B cell (primary cell): ENCODE measurements around the gene FOXO1. TPM values are rescaled to one million over a fixed set of nuclear protein-coding genes. Genes with fewer than 3 reads are reported as not detected.

Source experiments
- ATAC-seq: fragments of 200-7000 bp; cut with Tn5 transposase; one replicate; pipeline ENCODE4 v1.10.0; 2021; ENCODE audit warnings: low read depth, mild to moderate bottlenecking, moderate number of reproducible peaks, moderate library complexity
- CTCF ChIA-PET: fragments of 350-600 bp; sonication (Branson Sonifier 250); formaldehyde crosslinking; loops from one replicate; lab custom pipeline; 2021; ENCODE audit warnings: antibody characterized with exemption, inconsistent platforms; lab: Charles Lee
- POLR2A ChIA-PET: fragments of 350-600 bp; sonication (Branson Sonifier 250); formaldehyde crosslinking; loops from one replicate; lab custom pipeline; 2021; ENCODE audit warnings: antibody characterized with exemption; lab: Charles Lee
- DNase-seq: peaks from one replicate; pipeline ENCODE4 v3.0.0; 2013
- H2AFZ ChIP-seq: 2 replicates; pipeline ENCODE4 v1.6.1; 2012; ENCODE audit warnings: mild to moderate bottlenecking, low read depth, low read length; ENCODE audit not compliant: insufficient read depth, poor library complexity, severe bottlenecking
- H3K27ac ChIP-seq, 2 donors: 1 replicate in 1 of 2; 2 replicates in 1 of 2; pipeline ENCODE4 v1.5.1; 2012 to 2013; ENCODE audit warnings: low read length in 2 of 2, mild to moderate bottlenecking in 2 of 2, moderate library complexity in 1 of 2
- H3K27me3 ChIP-seq, 4 experiments: fragments of 200-600 bp in 1 of 4; sonication (generic) in 1 of 4; replicated peaks in 1 of 4; 1 replicate in 2 of 4; 2 replicates in 2 of 4; pipeline versions ENCODE4 v1.6.1 to v1.7.0; 2013 to 2016; ENCODE audit warnings: low read length in 3 of 4, mild to moderate bottlenecking in 2 of 4, mixed read lengths in 1 of 4, moderate library complexity in 1 of 4; ENCODE audit not compliant: insufficient read depth in 4 of 4, control insufficient read depth in 3 of 4; ENCODE audit errors: control extremely low read depth in 1 of 4
- H3K36me3 ChIP-seq, 2 experiments: replicated peaks in 1 of 2; 1 replicate in 1 of 2; 2 replicates in 1 of 2; pipeline versions ENCODE4 v1.6.1 to v1.7.1; 2013; ENCODE audit warnings: low read length in 1 of 2; ENCODE audit not compliant: insufficient read depth in 2 of 2, control insufficient read depth in 1 of 2; ENCODE audit errors: control extremely low read depth in 1 of 2, extremely low read depth in 1 of 2
- H3K4me1 ChIP-seq, 2 donors: fragments of 200-600 bp in 1 of 2; sonication (generic) in 1 of 2; 1 replicate in 1 of 2; 2 replicates in 1 of 2; pipeline versions ENCODE4 v1.5.1 to v1.6.1; 2013 to 2017; ENCODE audit warnings: low read length in 2 of 2; ENCODE audit not compliant: control insufficient read depth in 2 of 2, insufficient read depth in 2 of 2
- H3K4me2 ChIP-seq: replicated peaks from 2 replicates; pipeline ENCODE3; 2012; ENCODE audit warnings: mild to moderate bottlenecking, low read depth, low read length; ENCODE audit not compliant: poor library complexity, severe bottlenecking
- H3K4me3 ChIP-seq, 5 experiments: fragments of 200-600 bp in 1 of 5; sonication (generic) in 1 of 5; 1 replicate in 3 of 5; 2 replicates in 2 of 5; pipeline versions ENCODE4 v1.5.1 to v1.7.0; 2011 to 2016; ENCODE audit warnings: low read length in 4 of 5, mild to moderate bottlenecking in 4 of 5, low read depth in 2 of 5, control low read depth in 1 of 5, moderate library complexity in 1 of 5; ENCODE audit not compliant: insufficient read depth in 1 of 5; ENCODE audit errors: control extremely low read depth in 1 of 5, extremely low read depth in 1 of 5
- H3K79me2 ChIP-seq: fragments of 200-600 bp; sonication (generic); one replicate; pipeline ENCODE4 v1.6.0; 2016; ENCODE audit warnings: low read length; ENCODE audit not compliant: control insufficient read depth, insufficient read depth
- H3K9ac ChIP-seq: fragments of 200-600 bp; sonication (generic); 2 replicates; pipeline ENCODE4 v1.6.1; 2017; ENCODE audit warnings: mild to moderate bottlenecking, low read length, moderate library complexity
- H3K9me3 ChIP-seq, 3 donors: one replicate each; pipeline versions ENCODE4 v1.6.1 to v1.7.1; 2013; ENCODE audit warnings: low read length in 2 of 3; ENCODE audit not compliant: control insufficient read depth in 2 of 3, insufficient read depth in 1 of 3; ENCODE audit errors: control extremely low read depth in 1 of 3
- H4K20me1 ChIP-seq: 2 replicates; pipeline ENCODE4 v1.6.0; 2012; ENCODE audit warnings: mild to moderate bottlenecking, low read length; ENCODE audit not compliant: insufficient read depth, control insufficient read depth, poor library complexity, severe bottlenecking
- H3K27ac Mint-ChIP-seq: one replicate; pipeline ENCODE4 v1.8.0; 2021; ENCODE audit warnings: mixed read lengths
- H3K27me3 Mint-ChIP-seq: one replicate; pipeline ENCODE4 v1.8.0; 2021; ENCODE audit warnings: mixed read lengths
- H3K4me1 Mint-ChIP-seq: one replicate; pipeline ENCODE4 v1.8.0; 2021; ENCODE audit warnings: mixed read lengths
- H3K4me3 Mint-ChIP-seq: one replicate; pipeline ENCODE4 v1.8.0; 2021; ENCODE audit warnings: mixed read lengths
- H3K9me3 Mint-ChIP-seq: one replicate; pipeline ENCODE4 v1.8.0; 2022; ENCODE audit warnings: mixed read lengths; ENCODE audit not compliant: insufficient read depth
- EZH2 ChIP-seq: IDR thresholded peaks from 2 replicates; pipeline ENCODE4 v1.6.1; 2012; ENCODE audit warnings: borderline replicate concordance, low read depth, mild to moderate bottlenecking, moderate library complexity, low read length; ENCODE audit not compliant: insufficient read depth, poor library complexity, severe bottlenecking
- WGBS: methylation state at CpG from one replicate; pipeline ENCODE4 v1.1.5; 2013; ENCODE audit warnings: missing lambda C conversion rate; ENCODE audit not compliant: insufficient coverage; 5-methylcytosine and 5-hydroxymethylcytosine counted together
- intact Hi-C: fragments of 100-400 bp; cut with micrococcal nuclease; formaldehyde crosslinking; loops from one replicate; pipeline ENCODE4 v1.10.0; 2022
- polyA plus RNA-seq: library from polyadenylated mRNA; depleted of rRNA; stranded (reverse); fragments of >200 nt; gene quantifications from 2 replicates; pipeline ENCODE4 v1.2.3, GENCODE V29; 2012
- total RNA-seq, 2 donors: library from RNA; stranded (reverse); fragments of 120-200 nt in 1 of 2; gene quantifications; 1 replicate in 1 of 2; 2 replicates in 1 of 2; pipeline versions ENCODE4 v1.2.3 to v1.2.4, GENCODE V29; 2013 to 2022
- TF ChIP-seq, protein P1 (sequence below): fragments of 200-600 bp; IDR thresholded peaks from one replicate; pipeline ENCODE4 v1.8.0; 2022; ENCODE audit warnings: antibody characterized with exemption, mild to moderate bottlenecking

Gene FOXO1
- total and polyA plus RNA-seq, 2 donors (not counting 1 experiment from before 2014, with no cell fraction given) = 22.8 to 77.9 TPM

DNA sequence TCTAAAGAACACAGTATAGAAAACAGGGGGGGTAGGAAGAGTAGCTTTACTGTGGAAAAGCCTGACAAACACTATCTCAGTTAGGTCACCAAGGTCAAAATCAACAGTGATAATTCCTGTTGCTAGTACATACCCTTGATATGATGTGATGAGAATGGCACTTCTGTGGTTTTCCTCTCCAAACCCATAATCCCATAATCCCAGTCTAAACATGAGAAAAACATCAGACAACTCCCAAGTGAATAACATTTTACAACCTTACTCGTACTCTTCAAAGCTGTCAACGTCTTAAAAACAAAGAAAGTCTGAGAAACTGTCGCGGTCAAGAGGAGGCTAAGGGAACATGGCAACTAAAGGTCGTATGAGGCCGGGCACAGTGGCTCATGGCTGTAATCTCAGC, 137.6 kb downstream of the FOXO1 start:
- TF ChIP-seq, protein P1, sequence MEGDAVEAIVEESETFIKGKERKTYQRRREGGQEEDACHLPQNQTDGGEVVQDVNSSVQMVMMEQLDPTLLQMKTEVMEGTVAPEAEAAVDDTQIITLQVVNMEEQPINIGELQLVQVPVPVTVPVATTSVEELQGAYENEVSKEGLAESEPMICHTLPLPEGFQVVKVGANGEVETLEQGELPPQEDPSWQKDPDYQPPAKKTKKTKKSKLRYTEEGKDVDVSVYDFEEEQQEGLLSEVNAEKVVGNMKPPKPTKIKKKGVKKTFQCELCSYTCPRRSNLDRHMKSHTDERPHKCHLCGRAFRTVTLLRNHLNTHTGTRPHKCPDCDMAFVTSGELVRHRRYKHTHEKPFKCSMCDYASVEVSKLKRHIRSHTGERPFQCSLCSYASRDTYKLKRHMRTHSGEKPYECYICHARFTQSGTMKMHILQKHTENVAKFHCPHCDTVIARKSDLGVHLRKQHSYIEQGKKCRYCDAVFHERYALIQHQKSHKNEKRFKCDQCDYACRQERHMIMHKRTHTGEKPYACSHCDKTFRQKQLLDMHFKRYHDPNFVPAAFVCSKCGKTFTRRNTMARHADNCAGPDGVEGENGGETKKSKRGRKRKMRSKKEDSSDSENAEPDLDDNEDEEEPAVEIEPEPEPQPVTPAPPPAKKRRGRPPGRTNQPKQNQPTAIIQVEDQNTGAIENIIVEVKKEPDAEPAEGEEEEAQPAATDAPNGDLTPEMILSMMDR = no peak
- no peak for TF ChIP-seq EZH2
- intact Hi-C loops = no loop called here
- Mint-ChIP-seq H3K27ac (no peak overlapping the region), H3K4me1 (peaks cover 43% of the 10 kb centered on the region), H3K4me3 (no peak overlapping the region), H3K9me3 (peaks cover 4% of the 10 kb centered on the region), H3K27me3 (no peaks in the 10 kb centered on the region)
- WGBS = 100% methylated on average over 6 of the region's 6 CpGs
- Histone ChIP-seq H2AFZ (no peak overlapping the region), H3K27me3 (no peaks in the 10 kb centered on the region), H3K36me3 (no peaks in the 10 kb centered on the region), H3K9ac (no peak overlapping the region), H3K27ac (no peak overlapping the region), H3K4me1 (peaks cover 0 to 6% of the 10 kb centered on the region in 2 donors), H3K4me3 (no peak overlapping the region), H4K20me1 (no peaks in the 10 kb centered on the region), H3K4me2 (no peak overlapping the region), H3K9me3 (peaks cover 0 to 13% (median 11%) of the 10 kb centered on the region in 3 donors), H3K79me2 (peaks cover 3% of the 10 kb centered on the region)
- CTCF ChIA-PET = interaction anchor here (1.1 to 1.2 kb wide), 2 partner anchors 11 to 248 kb away, joined by 3 to 4 read pairs; no protein-coding TSS in a partner anchor
- POLR2A ChIA-PET = interaction anchor here (0.8 kb wide), 1 partner anchor 323 kb away, joined by 5 read pairs; no protein-coding TSS in a partner anchor
- ATAC-seq (no peak), DNase-seq (no peak)

DNA sequence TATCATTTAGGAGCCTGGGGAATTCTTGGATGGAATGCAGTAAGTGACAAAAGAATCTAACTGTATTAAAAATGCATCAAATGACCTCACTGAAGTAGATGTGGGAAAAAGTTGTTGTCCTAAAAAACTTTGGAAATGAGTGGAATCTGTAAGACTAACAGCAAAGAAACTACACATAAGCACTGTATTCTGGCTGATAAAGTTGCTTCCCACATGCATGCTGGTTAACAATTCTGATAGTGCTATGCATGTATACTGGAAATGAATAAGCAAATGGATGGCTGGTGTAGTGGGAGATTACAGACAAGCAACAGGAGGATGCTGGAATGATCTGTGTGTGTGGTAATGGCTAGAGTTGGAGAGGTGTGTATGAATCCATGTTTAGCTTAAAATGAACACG, 138.5 kb downstream of the FOXO1 start:
- ATAC-seq = no peak
- Histone ChIP-seq H3K36me3 (no peaks in the 10 kb centered on the region), H2AFZ (no peak overlapping the region), H3K79me2 (no peaks in the 10 kb centered on the region), H3K4me3 (no peak overlapping the region), H3K4me1 (peaks cover 0 to 6% of the 10 kb centered on the region in 2 donors), H3K27ac (no peak overlapping the region), H4K20me1 (no peaks in the 10 kb centered on the region), H3K27me3 (no peaks in the 10 kb centered on the region), H3K9me3 (peaks cover 0 to 13% (median 11%) of the 10 kb centered on the region in 3 donors), H3K9ac (no peak overlapping the region), H3K4me2 (no peak overlapping the region)
- no peak for TF ChIP-seq EZH2
- TF ChIP-seq, protein P1 = no peak
- no peak overlapping the region for H3K27ac Mint-ChIP-seq
- H3K27me3 Mint-ChIP-seq = no peaks in the 10 kb centered on the region
- H3K4me1 Mint-ChIP-seq = peaks cover 39% of the 10 kb centered on the region
- ChIA-PET CTCF (no interaction called here), POLR2A (interaction anchor here (0.6 kb wide), 1 partner anchor 36 kb away, joined by 3 read pairs; no protein-coding TSS in a partner anchor)
- no peak overlapping the region for H3K4me3 Mint-ChIP-seq
- DNase-seq = no peak
- WGBS = no CpG with 5 or more reads among the region's 1 CpG
- intact Hi-C loops = no loop called here
- H3K9me3 Mint-ChIP-seq = peaks cover 4% of the 10 kb centered on the region
